Tibial artery (tissue), 4 donors: ENCODE data around the gene LIX1.

Experiments
- DNase-seq, 2 donors: peaks; one replicate each; pipeline ENCODE4 v3.0.0-alpha.2; 2019
- H3K27ac ChIP-seq, 2 donors: fragments of 200-600 bp; sonication (generic) in 1 of 2; 1 replicate in 1 of 2; 2 replicates in 1 of 2; pipeline ENCODE4 v1.5.1; 2018 to 2019; ENCODE audit warnings: mild to moderate bottlenecking in 1 of 2
- H3K27me3 ChIP-seq, 2 donors: fragments of 200-600 bp; sonication (generic) in 1 of 2; one replicate each; pipeline versions ENCODE4 v1.5.1 to v1.6.0; 2016 to 2019
- H3K36me3 ChIP-seq, 3 donors: fragments of 200-600 bp; sonication (generic) in 2 of 3; one replicate each; pipeline ENCODE4 v1.5.1; 2016 to 2019; ENCODE audit warnings: mild to moderate bottlenecking in 2 of 3
- H3K4me1 ChIP-seq, 4 donors: fragments of 200-600 bp; sonication (generic) in 2 of 4; 1 replicate in 3 of 4; 2 replicates in 1 of 4; pipeline ENCODE4 v1.5.1; 2016 to 2019
- H3K4me3 ChIP-seq, 2 donors: fragments of 200-600 bp; sonication (generic) in 1 of 2; 1 replicate in 1 of 2; 2 replicates in 1 of 2; pipeline ENCODE4 v1.5.1; 2018 to 2019; ENCODE audit warnings: mild to moderate bottlenecking in 2 of 2
- H3K9me3 ChIP-seq, 3 donors: fragments of 200-600 bp; sonication (generic) in 1 of 3; one replicate each; pipeline ENCODE4 v1.5.1; 2016 to 2019
- intact Hi-C: fragments of 100-400 bp; cut with DNase I; formaldehyde crosslinking; loops from one replicate; pipeline ENCODE4 v1.15.0; 2023; ENCODE audit warnings: low total_unique reads
- TF ChIP-seq, protein P1 (sequence below), 2 experiments: fragments of 200-600 bp in 1 of 2; fragments of 450-650 bp in 1 of 2; IDR thresholded peaks; one replicate each; pipeline ENCODE4 v1.5.1; 2017 to 2019; ENCODE audit warnings: antibody characterized with exemption in 2 of 2, mild to moderate bottlenecking in 1 of 2, moderate library complexity in 1 of 2

LIX1 gene

DNA sequence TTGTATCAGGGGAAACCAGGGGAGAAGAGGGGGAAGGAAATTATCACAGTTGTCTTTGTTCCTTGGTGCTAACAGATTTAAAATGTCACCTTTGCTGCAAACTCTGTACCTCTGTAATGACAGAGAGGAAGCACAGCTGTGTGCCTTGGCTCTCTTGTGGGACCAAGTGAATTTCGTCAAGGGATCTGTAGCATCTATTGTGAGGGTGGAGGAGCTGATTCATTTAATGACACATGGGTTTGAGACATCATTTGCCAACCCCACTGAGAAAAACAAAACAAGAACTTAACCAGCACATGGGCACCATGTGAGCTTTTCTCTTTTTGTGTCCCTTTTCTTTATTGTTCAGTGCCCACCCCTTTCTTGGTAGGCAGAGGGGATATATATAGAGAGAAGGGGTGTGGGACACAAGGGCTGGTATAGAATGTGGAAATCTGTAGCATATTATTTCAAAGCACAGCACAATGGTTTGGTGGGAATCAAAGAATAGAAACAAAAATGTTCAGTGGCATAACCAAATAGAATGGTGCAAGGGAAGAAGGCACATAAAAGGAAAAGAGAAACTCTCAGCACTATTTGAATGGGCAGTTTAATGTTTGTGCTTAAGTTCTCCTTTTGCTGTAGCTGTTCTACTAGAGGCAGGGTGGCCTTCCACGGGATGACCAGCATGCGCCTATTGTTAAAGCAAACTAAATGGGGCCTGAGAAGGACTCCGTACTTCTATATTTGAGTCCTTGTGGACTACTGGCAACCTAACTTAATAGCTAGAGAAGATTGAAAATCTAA, 63.3 kb downstream of the LIX1 start:
- H3K36me3 ChIP-seq, result no peaks in the 10 kb centered on the region
- no peaks in the 10 kb centered on the region for H3K9me3 ChIP-seq
- no peak overlapping the region for H3K4me3 ChIP-seq
- TF ChIP-seq, protein P1, sequence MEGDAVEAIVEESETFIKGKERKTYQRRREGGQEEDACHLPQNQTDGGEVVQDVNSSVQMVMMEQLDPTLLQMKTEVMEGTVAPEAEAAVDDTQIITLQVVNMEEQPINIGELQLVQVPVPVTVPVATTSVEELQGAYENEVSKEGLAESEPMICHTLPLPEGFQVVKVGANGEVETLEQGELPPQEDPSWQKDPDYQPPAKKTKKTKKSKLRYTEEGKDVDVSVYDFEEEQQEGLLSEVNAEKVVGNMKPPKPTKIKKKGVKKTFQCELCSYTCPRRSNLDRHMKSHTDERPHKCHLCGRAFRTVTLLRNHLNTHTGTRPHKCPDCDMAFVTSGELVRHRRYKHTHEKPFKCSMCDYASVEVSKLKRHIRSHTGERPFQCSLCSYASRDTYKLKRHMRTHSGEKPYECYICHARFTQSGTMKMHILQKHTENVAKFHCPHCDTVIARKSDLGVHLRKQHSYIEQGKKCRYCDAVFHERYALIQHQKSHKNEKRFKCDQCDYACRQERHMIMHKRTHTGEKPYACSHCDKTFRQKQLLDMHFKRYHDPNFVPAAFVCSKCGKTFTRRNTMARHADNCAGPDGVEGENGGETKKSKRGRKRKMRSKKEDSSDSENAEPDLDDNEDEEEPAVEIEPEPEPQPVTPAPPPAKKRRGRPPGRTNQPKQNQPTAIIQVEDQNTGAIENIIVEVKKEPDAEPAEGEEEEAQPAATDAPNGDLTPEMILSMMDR (IDR thresholded peaks at IDR 0.05), result no peak
- H3K4me1 ChIP-seq, result no peaks in the 10 kb centered on the region
- DNase-seq, result no peak
- no peaks in the 10 kb centered on the region for H3K27me3 ChIP-seq
- intact Hi-C loops, result no loop called here
- no peak overlapping the region for H3K27ac ChIP-seq

DNA sequence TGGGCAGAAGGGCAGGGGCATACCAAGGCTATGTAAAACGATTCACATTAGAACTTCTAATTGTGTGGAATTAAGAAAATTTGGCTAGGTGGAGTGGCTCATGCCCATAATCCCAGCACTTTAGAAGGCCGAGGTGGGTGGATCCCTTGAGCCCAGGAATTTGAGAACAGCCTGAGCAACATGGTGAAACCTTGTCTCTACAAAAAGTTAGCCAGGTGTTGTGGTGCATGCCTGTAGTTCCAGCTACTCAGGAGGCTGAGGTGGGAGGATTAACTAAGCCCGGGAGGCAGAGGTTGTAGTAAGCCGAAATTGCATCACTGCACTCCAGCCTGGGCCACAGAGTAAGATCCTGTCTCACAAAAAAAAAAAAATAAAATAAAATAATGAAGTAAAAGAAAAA, 65.2 kb downstream of the LIX1 start:
- intact Hi-C loops, result no loop called here
- no peak for DNase-seq
- no peaks in the 10 kb centered on the region for H3K27me3 ChIP-seq
- TF ChIP-seq, protein P1 (IDR thresholded peaks at IDR 0.05), result no peak
- no peaks in the 10 kb centered on the region for H3K4me1 ChIP-seq
- no peaks in the 10 kb centered on the region for H3K9me3 ChIP-seq
- H3K4me3 ChIP-seq, result no peak overlapping the region
- H3K36me3 ChIP-seq, result no peaks in the 10 kb centered on the region
- no peak overlapping the region for H3K27ac ChIP-seq

DNA sequence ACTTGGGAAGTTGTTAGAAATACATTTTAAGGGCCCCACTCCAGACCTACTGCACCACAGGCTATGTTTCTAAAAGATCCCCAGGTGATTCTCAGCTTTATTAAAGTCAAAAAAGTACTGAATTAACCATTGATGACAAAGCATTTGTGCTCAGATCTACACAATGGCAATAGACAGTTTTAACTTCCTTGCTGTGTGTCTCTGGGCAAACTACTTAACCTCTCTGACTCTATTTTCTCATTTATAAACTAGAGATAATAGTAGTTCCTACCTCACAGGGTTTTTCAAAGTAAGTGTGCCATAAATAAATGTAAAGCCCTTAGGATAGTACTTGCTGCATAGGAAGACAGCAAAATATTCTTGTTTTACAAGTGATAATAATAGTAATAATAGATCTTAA, 66.3 kb downstream of the LIX1 start:
- Histone ChIP-seq H3K27me3 (no peaks in the 10 kb centered on the region), H3K9me3 (no peaks in the 10 kb centered on the region), H3K4me3 (no peak overlapping the region), H3K4me1 (peaks cover 0 to 7% (median 0%) of the 10 kb centered on the region in 4 donors), H3K27ac (no peak overlapping the region), H3K36me3 (no peaks in the 10 kb centered on the region)
- TF ChIP-seq, protein P1 (IDR thresholded peaks at IDR 0.05), result no peak
- no peak for DNase-seq
- intact Hi-C loops, result no loop called here

DNA sequence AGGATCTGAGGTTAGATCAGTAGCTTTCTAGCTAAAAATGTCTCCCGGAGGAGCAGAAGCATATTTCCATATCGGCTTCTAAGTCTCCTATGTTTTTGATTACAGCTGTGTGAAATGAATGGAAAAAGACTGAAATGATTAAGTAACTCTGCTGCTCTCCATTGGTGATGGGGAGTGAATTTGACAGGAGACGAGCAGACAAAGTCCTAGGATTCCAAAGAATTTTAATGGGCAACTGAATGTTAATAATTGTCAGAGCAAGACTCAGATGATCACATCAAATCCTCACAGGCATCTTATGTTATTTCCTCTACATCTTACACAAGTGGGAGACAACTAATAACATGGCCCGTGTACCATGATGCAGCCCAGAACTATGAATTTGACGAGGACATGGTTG, 66.8 kb downstream of the LIX1 start:
- H3K4me3 ChIP-seq, result no peak overlapping the region
- TF ChIP-seq, protein P1 (IDR thresholded peaks at IDR 0.05), result no peak
- no peak for DNase-seq
- H3K27ac ChIP-seq, result no peak overlapping the region
- H3K36me3 ChIP-seq, result no peaks in the 10 kb centered on the region
- H3K27me3 ChIP-seq, result no peaks in the 10 kb centered on the region
- no peaks in the 10 kb centered on the region for H3K9me3 ChIP-seq
- H3K4me1 ChIP-seq, result peaks cover 0 to 11% (median 0%) of the 10 kb centered on the region in 4 donors
- intact Hi-C loops, result no loop called here

DNA sequence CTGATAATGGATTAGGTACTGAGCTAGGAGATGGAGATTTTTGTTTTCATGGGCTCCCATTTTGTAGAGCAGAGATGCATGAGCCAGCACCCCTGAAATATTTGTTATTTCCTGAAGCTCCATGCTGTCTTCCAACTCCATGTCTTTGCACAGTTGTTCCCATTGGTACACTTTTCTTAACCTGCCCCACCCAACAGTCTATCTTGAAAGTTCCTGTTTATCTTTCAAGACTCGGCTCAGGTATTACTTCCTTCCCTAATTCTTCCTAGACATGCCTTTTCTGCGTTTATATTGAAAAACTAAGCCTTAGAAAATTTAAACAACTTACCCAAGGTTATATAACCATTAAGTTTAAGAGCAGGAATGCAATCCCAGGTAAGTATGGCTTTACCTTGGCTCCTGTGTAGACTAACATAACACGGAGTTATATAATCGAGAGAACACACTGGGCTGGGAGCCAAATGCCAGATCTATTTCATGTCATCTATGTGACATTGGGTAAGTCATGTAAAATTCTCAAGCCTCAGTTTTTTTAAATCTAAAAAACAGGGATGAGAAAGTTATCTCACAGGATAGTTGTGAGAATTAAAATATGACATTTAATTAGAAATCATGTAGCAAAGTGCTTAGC, 67.4 kb downstream of the LIX1 start:
- no peaks in the 10 kb centered on the region for H3K27me3 ChIP-seq
- intact Hi-C loops, result no loop called here
- no peak for DNase-seq
- H3K27ac ChIP-seq, result no peak overlapping the region
- H3K36me3 ChIP-seq, result no peaks in the 10 kb centered on the region
- H3K4me3 ChIP-seq, result no peak overlapping the region
- peaks cover 0 to 12% (median 0%) of the 10 kb centered on the region in 4 donors for H3K4me1 ChIP-seq
- H3K9me3 ChIP-seq, result no peaks in the 10 kb centered on the region
- TF ChIP-seq, protein P1 (IDR thresholded peaks at IDR 0.05), result no peak
